IPS DF 6.9 (cell line): ENCODE data around the gene ZNF586.
A peak's percentile ranks its signal among the peaks of the same experiment; 100 is the strongest.
"Not testable (repeated sequence)": the region's sequence is repeated elsewhere in the genome, so short reads cannot be mapped to it uniquely, and the experiment has no call there.

ENCODE experiments used
- DNase-seq: peaks from one replicate; pipeline ENCODE4 v3.0.0-alpha.2; 2013; ENCODE audit warnings: low read depth, low spot score
- H3K27ac ChIP-seq: one replicate; pipeline ENCODE4 v1.5.1; 2013; ENCODE audit warnings: low read length, control low read depth
- H3K27me3 ChIP-seq: 2 replicates; pipeline ENCODE4 v1.6.1; 2013; ENCODE audit warnings: mild to moderate bottlenecking, low read length; ENCODE audit not compliant: control insufficient read depth, insufficient read depth
- H3K36me3 ChIP-seq: 2 replicates; pipeline ENCODE4 v1.6.1; 2013; ENCODE audit warnings: low read length; ENCODE audit not compliant: control insufficient read depth, insufficient read depth
- H3K4me1 ChIP-seq: 2 replicates; pipeline ENCODE4 v1.6.1; 2013; ENCODE audit warnings: low read length; ENCODE audit not compliant: control insufficient read depth, insufficient read depth
- H3K4me3 ChIP-seq: 2 replicates; pipeline ENCODE4 v1.5.1; 2013; ENCODE audit warnings: mild to moderate bottlenecking, low read length
- H3K9me3 ChIP-seq: 2 replicates; pipeline ENCODE4 v1.6.1; 2013; ENCODE audit warnings: low read length, inconsistent platforms; ENCODE audit not compliant: control insufficient read depth, insufficient read depth
- WGBS: extraction: QIAGEN DNeasy Blood & Tissue Kit; methylation state at CpG from one replicate; pipeline ENCODE4 v1.1.7; 2013; ENCODE audit warnings: mixed read lengths, missing lambda C conversion rate; ENCODE audit not compliant: insufficient read length, insufficient coverage; 5-methylcytosine and 5-hydroxymethylcytosine counted together

ZNF586 gene

DNA sequence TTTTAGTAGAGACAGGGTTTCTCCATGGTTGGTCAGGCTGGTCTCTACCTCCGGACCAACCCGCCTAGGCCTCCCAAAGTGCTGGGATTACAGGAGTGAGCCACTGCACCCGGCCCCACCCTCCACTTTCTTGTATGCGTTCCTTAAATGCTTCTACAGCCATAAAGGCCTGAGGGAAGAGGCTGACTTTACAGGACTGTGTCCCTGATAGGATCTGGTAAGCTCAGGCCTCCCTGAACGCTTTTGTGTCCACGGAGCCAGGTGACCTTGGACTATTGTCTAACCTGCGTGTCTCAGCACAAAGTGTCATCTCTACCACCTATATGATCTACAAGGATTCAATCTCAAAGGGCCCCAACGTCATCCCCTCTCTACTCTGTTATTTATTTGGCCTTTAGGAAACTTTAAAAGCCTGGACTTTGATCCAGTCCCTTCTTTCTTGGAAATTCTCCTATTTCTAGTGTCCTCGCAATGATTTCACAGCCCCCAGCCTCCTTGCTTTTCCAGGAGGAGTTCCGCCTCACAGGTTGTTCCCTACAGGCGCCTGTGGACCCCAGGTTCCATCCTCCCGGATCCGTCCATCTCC is 44.5 kb downstream of the ZNF586 start:
- Histone ChIP-seq H3K4me3 (peak overlapping the region; percentile 85), H3K4me1 (no peaks in the 10 kb centered on the region), H3K27me3 (no peaks in the 10 kb centered on the region), H3K36me3 (no peaks in the 10 kb centered on the region), H3K9me3 (no peaks in the 10 kb centered on the region), H3K27ac (no peak overlapping the region)
- DNase-seq: no peak
- no CpG with 5 or more reads among the region's 13 CpGs for WGBS

DNA sequence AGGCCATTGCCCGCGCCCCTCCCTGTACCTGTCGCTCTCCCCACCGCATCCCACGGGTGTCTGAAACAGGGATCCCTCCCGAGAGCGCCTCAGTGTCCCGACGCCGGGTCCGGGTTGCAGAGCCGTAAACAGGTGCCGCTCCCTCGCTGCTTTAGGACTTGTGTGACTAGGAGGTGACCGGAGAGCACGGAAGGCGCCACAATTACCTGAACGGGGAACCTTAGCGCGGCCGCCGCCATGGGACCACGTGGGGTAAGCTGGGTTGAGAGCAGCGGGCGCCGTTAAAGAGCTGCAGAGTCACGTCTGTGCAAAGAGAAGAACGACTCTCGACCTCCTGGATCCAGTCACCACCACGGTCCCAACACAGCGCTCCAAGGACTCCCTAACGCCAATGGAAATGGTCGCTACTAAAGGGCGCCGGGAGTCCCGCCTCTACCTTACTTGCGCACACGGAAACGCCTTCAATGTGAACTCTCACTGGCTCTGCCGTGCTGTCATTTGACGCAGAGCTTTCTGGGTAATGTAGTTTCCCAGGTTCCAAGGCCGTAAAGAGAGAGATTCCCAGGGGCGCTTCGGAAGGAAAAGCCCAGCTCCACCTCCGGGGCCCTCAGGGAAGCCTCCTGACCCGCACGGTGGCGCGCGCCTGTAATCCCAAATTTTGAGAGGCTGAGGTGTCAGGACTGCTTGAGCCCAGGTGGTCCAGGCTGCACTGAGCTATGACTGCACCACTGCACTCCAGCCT is 45.2 kb downstream of the ZNF586 start, which contains the start of gene ZNF552:
Gene ZNF552 (minus strand): TSS at position 409 of the 742 bp plus-strand sequence. CDS start 170 bp downstream, at position 239.
- Histone ChIP-seq H3K27me3 (no peaks in the 10 kb centered on the region), H3K4me3 (peak within 1 kb of the TSS; percentile 85), H3K9me3 (no peaks in the 10 kb centered on the region), H3K4me1 (no peaks in the 10 kb centered on the region), H3K27ac (no peak within 1 kb of the TSS), H3K36me3 (no peaks in the 10 kb centered on the region)
- WGBS: no CpG with 5 or more reads among the region's 50 CpGs
- DNase-seq: peak; percentile 97

DNA sequence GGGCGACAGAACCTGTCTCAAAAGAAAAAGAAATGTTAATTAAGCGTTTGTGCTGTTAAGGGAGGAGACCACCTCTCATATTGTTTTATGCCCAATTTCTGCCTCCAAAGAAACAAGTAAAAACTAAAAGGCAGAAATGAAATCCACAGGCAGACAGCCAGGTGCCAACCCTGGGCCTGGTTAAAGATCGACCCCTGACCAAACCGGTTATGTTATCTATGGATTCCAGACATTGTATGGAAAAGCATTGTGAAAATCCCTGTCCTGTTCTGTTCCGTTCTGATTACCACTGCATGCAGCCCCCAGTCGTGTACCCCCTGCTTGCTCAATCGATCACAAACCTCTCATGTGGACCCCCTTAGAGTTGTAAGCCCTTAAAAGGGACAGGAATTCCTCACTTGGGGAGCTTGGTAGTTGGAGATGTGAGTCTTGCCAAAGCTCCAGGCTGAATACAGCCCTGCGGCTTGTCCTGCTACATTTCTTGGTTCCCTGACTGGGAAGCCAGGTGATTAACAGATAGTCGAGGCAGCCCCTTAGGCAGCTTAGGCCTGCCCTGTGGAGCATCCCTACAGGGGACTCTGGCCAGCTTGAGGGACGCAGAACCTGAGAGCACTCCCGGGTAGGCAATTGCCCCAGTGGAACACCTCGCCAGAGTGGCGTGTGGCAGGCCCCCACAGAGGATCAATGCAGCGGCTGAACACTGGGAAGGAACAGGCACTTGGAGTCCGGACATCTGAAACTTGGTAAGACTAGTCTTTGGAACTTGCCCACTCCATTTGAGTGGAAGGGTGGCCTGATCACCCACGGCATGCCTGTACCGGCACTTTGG is 46.0 kb downstream of the ZNF586 start:
- no CpG with 5 or more reads among the region's 17 CpGs for WGBS
- no peaks in the 10 kb centered on the region for H3K36me3 ChIP-seq
- no peak overlapping the region for H3K27ac ChIP-seq
- H3K4me1 ChIP-seq: no peaks in the 10 kb centered on the region
- H3K4me3 ChIP-seq: no peak overlapping the region
- no peak for DNase-seq
- H3K9me3 ChIP-seq: no peaks in the 10 kb centered on the region
- H3K27me3 ChIP-seq: no peaks in the 10 kb centered on the region

DNA sequence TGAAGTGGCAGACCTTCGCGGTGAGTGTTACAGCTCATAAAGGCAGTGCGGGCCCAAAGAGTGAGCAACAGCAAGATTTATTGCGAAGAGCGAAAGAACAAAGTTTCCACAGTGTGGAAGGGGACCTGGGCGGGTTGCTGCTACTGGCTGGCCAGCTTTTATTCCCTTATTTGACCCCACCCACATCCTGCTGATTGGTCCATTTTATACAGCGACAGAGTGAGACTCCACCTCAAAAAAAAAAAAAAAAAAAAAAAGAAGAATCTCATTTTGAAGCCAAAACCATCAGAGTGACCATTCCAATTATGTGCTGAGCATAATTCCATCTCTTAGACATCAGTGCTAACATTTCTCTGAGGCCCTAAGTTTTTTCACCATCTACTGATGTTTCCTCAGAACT is 47.2 kb downstream of the ZNF586 start:
- H3K36me3 ChIP-seq: no peaks in the 10 kb centered on the region
- no CpG with 5 or more reads among the region's 7 CpGs for WGBS
- no peaks in the 10 kb centered on the region for H3K9me3 ChIP-seq
- no peak overlapping the region for H3K4me3 ChIP-seq
- H3K4me1 ChIP-seq: peaks cover 1% of the 10 kb centered on the region; the same call in 1 of the 2 replicates
- no peaks in the 10 kb centered on the region for H3K27me3 ChIP-seq
- DNase-seq: no peak
- H3K27ac ChIP-seq: no peak overlapping the region

DNA sequence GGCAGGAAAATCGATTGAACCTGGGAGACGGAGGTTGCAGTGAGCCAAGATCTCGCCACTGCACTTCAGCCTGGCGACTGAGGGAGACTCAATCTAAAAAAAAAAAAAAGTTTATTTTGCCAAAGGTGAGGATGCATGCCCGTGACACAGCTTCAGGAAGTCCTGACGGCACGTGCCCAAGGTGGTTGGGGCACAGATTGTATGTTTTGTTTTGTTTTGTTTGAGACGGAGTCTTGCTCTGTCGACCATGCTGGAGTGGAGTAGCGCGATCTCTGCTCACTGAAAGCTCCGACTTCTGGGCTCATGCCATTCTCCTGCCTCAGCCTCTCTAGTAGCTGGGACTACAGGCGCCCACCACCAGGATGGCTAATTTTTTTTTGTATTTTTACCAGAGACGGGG is 48.5 kb downstream of the ZNF586 start:
- Histone ChIP-seq H3K9me3 (no peaks in the 10 kb centered on the region), H3K27ac (no peak overlapping the region), H3K4me3 (no peak overlapping the region), H3K4me1 (peaks cover 1% of the 10 kb centered on the region; the same call in 1 of the 2 replicates), H3K36me3 (no peaks in the 10 kb centered on the region), H3K27me3 (no peaks in the 10 kb centered on the region)
- no peak for DNase-seq
- no CpG with 5 or more reads among the region's 14 CpGs for WGBS

DNA sequence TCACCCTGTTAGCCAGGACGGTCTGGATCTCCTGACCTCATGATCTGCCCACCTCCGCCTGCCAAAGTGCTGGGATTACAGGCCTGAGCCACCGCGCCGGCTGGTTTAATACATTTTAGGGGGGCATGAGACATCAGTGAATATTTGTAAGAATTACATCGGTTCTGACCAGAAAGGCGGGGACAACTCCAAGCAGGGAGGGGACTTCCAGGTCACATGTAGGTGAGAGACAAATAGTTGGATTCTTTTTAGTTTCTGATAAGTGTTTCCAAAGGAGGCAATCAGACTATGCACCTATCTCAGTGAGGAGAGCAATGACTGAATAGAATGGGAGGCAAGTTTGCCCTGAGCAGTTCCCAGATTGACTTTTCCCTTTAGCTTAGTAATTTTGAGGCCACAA is 48.9 kb downstream of the ZNF586 start:
- no peaks in the 10 kb centered on the region for H3K36me3 ChIP-seq
- H3K4me1 ChIP-seq: peaks cover 1% of the 10 kb centered on the region; the same call in 1 of the 2 replicates
- no peak for DNase-seq
- H3K27ac ChIP-seq: no peak overlapping the region
- no peaks in the 10 kb centered on the region for H3K27me3 ChIP-seq
- H3K4me3 ChIP-seq: no peak overlapping the region
- no peaks in the 10 kb centered on the region for H3K9me3 ChIP-seq
- no CpG with 5 or more reads among the region's 7 CpGs for WGBS

DNA sequence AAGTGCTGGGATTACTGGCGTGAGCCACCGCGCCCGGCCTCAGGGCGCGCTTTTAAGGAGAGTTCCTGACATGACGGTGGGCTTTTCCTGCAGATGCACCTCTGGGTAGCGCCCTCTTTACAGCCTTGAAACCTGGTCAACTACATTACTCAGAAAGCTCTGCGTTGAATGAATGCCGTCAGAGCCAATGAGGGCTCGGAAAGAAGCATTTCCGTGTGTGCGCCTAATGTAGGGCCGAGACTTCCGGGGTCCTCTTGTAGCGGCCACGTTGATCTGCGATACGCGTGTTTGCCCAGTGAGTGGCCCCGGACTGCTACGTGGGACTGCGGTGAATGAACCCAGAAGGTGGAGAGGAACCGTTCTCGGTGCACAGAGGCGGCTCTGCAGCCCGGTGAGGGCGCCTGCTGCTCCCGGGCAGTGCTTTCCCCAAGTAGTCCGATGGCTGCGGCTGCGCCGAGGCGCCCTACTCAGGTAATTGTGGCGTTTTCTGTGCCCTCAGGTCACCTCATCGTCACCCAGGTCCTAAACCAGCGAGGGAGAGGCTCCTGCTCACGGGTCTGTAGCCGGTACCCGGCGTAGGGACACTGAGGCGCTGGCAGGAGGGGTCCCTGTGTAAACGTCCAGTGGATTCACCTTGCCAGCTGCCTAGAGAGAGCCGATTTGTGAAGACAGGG is 50.1 kb downstream of the ZNF586 start:
- Histone ChIP-seq H3K27ac (no peak overlapping the region), H3K9me3 (no peaks in the 10 kb centered on the region), H3K4me1 (peaks cover 1% of the 10 kb centered on the region; the same call in 1 of the 2 replicates), H3K36me3 (no peaks in the 10 kb centered on the region), H3K27me3 (no peaks in the 10 kb centered on the region), H3K4me3 (peak overlapping the region; percentile 99)
- WGBS: no CpG with 5 or more reads among the region's 44 CpGs
- peak; percentile 89 for DNase-seq

DNA sequence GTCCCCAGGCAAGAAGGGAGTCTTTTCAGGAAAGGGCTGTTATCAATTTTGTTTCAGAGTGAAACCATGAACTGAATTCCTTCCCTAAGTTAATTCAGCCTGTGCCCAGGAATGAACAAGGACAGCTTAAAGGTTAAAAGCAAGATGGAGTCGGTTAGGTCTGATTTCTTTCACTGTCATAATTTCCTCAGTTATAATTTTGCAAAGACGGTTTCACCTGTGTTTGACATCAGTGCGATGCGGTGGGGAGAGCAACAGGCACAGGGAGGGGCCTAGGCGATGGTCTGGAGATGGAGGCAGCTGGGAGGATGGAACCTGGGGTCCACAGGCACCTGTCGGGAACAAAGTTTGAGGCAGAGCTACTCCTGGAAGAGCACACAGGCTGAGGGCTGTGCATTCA is 51.1 kb downstream of the ZNF586 start:
- Histone ChIP-seq H3K27me3 (no peaks in the 10 kb centered on the region), H3K27ac (no peak overlapping the region), H3K9me3 (no peaks in the 10 kb centered on the region), H3K4me3 (peak overlapping the region; percentile 99; the same call in 1 of the 2 replicates), H3K36me3 (no peaks in the 10 kb centered on the region), H3K4me1 (peaks cover 1% of the 10 kb centered on the region; the same call in 1 of the 2 replicates)
- DNase-seq: no peak
- no CpG with 5 or more reads among the region's 6 CpGs for WGBS

DNA sequence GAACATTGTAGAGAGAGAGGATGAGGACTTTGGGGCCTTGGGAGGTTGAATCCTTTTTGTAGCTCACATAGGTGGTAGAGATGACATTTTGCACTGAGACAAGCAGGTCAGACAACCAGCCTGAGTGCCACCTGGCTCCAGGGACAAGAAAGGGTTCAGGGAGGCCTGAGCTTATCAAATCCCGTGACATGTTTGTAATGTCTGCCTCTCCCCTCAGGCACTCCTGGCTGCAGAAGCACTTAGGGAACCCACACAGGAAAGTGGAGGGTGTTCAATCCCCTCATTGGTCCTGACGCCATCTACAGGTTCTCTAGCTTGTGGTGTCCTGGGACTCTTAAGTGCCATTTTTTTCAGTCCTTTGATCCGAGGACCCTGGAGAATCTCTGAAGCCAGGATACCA is 51.6 kb downstream of the ZNF586 start:
- H3K36me3 ChIP-seq, H3K4me1 ChIP-seq, H3K27me3 ChIP-seq, H3K4me3 ChIP-seq, H3K27ac ChIP-seq, H3K9me3 ChIP-seq, DNase-seq: not testable (repeated sequence)
- WGBS: no CpG with 5 or more reads among the region's 3 CpGs

DNA sequence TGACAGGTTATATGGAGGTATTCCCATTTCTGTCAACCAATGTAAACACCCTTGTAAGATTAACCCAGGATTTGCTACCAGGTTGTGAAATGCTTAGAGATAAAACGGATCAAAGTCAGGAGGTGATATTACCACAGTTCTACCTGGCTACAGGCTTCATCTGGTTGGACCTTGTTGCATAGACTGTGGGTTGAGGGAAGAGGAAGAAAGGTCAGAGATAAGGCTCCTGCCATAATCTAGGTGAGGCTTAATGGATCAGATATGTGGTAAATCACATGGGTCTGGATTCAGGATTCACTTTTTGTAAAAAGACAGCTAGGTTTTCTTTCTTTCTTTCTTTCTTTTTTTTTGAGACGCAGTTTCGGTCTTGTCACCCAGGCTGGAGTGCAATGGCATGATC is 52.0 kb downstream of the ZNF586 start:
- not testable (repeated sequence) for H3K27ac ChIP-seq, H3K4me1 ChIP-seq, H3K27me3 ChIP-seq, DNase-seq, H3K36me3 ChIP-seq, H3K4me3 ChIP-seq, H3K9me3 ChIP-seq
- WGBS: no CpG with 5 or more reads among the region's 3 CpGs
